Sciatic nerve (tissue), 2 donors: ENCODE measurements around the gene KLC3. TPM values are rescaled to one million over a fixed set of nuclear protein-coding genes. Genes with fewer than 3 reads are reported as not detected.
A peak's percentile ranks its signal among the peaks of the same experiment; 100 is the strongest.

Experiments
- ATAC-seq: fragments of 200-7000 bp; cut with Tn5 transposase; one replicate; pipeline ENCODE4 v1.9.1; 2020; ENCODE audit warnings: mild to moderate bottlenecking, moderate library complexity
- DNase-seq: peaks from one replicate; pipeline ENCODE4 v3.0.0-alpha.2; 2020; ENCODE audit warnings: low spot score
- intact Hi-C: fragments of 100-400 bp; cut with DNase I; formaldehyde crosslinking; loops from one replicate; pipeline ENCODE4 v1.14.2; 2022
- total RNA-seq: library from RNA; stranded (reverse); fragmentation: NEBNext Ultra II Directional; extraction: Animal tissue kit (Norgen Biotek cat#: 25700); gene quantifications from one replicate; pipeline ENCODE4 v1.2.1, GENCODE V29; 2021
- donor health status: DM: no; HTN: no; CAD: no.
- donor health status: DM: no; HTN: no; CAD: no.

KLC3 gene
- total RNA-seq, 1 donor from 2014 or later = not detected

DNA sequence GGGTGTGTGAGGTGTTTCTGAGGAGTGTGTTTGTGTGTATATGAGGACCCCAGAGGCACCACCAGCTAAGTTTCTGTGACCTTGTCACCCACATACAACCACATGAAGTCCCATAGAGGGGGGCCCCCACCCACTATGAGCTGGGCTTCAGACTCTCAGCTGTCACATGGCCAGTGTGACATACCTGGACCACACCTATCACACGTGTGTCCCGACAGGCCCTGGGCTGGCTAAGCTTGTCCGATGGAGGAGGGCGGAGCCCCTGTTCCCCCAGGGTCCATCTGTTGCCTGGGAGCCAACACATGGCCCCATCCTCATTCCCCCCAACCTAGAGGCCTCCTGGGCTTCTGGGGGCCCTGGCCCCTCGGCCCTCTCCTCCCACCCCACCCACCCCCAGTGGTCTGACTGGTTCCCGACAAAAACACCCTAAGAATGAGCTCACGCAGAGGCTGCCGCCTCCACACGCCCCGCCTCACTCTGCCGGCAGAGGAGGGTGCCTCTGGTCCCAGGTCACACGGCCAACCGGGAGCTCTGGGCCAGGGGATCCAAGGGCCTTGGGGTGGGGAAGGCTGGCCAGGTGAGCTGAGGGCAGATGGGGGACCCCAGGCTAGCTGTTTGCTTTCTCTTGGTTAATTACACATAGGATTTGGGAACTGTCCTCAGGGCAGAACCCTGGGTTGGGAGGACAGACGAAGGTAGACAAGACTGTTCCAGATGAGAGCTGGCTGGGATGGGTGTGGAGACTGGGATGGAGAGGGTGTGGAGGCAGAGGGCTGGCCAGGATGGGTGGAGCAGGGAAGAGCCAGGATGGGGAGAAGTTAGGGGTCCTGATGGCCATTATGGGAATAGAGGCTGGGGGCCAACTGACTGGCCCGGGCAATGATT is 4.3 kb downstream of the KLC3 start:
- intact Hi-C loops = no loop called here
- no peak for DNase-seq
- ATAC-seq = no peak

DNA sequence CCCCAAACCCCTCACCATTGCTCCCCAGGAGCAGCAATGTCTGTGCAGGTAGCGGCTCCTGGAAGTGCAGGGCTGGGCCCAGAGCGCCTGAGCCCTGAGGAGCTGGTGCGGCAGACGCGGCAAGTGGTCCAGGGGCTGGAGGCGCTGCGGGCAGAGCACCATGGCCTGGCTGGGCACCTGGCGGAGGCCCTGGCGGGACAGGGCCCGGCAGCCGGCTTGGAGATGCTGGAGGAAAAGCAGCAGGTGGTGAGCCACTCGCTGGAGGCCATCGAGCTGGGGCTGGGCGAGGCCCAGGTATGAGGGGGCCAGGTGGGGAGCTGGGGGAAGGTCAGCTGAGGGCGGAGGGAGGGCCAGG is 4.9 kb downstream of the KLC3 start:
- ATAC-seq (no peak), DNase-seq (no peak)
- intact Hi-C loops = no loop called here

DNA sequence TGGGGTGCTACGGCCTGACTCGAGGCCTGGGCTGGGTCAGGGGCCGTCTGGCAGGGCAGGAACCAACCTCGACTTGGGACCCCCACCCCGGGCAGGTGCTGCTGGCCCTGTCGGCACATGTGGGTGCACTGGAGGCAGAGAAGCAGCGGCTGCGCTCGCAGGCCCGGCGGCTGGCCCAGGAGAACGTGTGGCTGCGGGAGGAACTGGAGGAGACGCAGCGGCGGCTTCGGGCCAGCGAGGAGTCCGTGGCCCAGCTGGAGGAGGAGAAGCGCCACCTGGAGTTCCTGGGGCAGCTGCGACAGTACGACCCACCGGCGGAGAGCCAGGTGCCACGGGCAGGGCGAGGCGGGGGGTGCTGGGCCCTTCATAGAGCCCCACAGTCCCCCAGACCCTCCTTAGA is 5.9 kb downstream of the KLC3 start:
- ATAC-seq (no peak), DNase-seq (no peak)
- intact Hi-C loops = no loop called here

DNA sequence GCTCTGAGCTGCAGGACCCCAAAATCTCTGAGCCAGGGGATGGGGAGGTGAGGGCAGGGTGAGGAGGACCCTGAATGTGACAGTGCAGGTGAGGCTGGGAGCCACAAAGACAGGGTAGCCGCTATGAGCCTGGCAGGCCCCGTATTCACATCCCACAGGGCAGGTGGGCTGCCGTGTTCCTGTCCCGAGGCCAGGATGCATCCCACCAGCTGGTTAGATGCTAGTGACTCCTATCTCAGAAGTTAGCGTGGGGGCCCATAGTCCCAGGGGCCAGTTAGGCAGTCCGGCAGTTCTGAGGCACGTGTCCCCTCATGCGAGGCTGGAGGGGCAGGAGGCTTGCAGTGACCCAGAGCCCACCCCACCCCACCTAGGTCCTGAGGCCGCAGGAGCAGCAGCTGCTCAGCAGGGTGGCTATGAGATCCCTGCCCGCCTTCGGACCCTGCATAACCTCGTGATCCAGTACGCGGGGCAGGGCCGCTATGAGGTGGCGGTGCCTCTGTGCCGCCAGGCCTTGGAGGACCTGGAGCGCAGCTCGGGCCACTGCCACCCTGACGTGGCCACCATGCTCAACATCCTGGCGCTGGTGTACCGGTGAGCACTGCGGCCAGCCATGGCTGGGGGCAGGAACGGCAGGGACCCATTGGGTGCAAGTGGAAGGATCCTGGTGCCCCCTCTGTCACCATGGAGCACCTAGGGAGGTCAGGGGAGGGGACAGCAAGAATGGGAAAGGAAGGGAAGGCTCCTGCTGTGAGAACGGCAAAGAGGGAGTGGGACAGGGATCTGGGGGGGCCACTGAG is 7.2 kb downstream of the KLC3 start:
- DNase-seq = no peak
- intact Hi-C loops = no loop called here
- peak; percentile 14 for ATAC-seq

DNA sequence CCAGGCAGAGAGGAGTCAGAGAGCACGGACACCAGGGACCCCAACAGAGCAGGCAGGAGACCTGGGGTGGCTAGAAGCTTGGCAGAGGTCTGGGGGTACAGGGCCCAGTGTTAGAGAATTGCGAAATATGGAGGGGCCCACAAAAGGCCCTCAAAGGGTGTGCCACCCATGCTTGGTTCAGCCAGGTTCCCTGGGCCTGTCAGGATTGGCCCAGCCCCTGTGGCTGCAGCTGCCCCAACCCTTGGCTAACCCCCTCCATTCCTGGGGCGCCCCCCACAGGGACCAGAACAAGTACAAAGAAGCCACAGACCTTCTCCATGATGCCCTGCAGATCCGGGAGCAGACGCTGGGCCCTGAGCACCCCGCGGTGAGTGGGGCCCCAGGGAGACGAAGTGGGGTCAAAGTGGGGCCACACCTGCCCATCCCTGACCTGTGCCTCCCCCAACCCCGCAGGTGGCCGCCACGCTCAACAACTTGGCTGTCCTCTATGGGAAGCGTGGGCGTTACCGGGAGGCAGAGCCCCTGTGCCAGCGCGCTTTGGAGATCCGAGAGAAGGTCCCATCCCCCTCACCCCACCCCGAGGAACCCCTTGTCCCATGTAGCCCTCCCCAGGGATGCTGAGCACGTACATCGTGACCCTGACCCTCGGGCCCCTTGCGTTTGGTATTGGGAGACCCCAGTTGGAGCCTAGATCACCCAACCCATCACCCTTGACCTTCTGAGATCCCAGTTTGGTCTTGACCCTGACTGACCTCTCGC is 8.0 kb downstream of the KLC3 start:
- ATAC-seq (no peak), DNase-seq (no peak)
- intact Hi-C loops = no loop called here

DNA sequence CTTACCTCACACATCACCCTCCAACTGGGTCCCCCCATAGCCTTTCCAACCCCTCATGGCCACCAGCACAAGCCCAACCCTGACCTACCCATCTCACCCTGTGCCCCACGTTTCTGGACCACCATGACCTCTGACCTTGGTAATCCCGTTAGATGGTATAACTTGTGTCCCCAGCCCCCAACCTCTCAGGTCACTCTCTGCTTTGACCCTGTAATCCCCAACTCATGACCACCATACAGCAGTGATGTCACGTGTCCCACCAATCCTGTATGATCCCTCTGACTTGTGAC is 8.5 kb downstream of the KLC3 start:
- intact Hi-C loops = no loop called here
- ATAC-seq (no peak), DNase-seq (no peak)

DNA sequence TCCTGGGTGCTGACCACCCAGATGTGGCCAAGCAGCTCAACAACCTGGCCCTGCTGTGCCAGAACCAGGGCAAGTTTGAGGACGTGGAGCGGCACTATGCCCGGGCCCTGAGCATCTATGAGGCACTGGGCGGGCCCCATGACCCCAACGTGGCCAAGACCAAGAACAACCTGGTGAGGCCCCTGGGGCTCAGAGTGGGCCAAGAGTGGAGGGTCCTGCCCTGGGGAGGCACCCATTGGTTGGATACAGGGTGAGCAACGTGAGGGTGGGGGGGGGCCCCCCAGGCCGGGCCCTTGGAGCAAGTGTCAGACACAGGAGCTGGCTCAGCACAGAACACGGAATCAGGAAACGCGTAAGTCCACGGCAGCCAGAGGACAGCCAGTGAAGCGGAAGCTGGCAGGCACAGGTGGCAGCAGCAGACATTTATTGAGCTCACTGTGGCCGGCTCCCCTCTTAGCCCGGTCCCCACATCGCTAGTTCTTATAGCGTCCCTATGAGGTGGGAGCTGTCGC is 8.9 kb downstream of the KLC3 start:
- DNase-seq (no peak), ATAC-seq (no peak)
- intact Hi-C loops = no loop called here

DNA sequence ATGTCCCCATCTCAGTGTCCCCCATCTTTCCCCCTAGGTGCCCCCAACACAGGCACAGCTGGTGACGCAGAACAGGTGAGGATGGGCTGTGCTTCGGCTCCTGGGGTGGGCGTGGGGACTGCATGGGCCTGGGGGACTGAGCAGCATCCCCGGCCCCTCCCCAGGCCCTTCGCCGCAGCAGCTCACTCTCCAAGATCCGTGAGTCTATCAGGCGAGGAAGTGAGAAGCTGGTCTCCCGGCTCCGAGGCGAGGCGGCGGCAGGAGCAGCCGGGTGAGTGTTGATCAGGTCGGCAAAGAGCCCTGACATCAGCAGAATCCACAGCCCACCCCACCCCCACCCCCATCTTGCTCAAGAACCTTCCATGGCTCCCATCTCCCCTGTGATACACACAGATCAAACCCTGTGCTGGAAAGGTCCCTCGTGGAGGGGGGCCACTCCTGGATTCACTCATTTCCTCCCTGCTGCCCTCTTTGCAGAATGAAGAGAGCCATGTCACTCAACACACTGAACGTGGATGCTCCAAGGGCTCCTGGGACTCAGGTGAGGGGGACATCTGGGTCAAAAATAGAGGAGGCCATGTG is 10.0 kb downstream of the KLC3 start:
- DNase-seq (no peak), ATAC-seq (no peak)
- intact Hi-C loops = no loop called here

DNA sequence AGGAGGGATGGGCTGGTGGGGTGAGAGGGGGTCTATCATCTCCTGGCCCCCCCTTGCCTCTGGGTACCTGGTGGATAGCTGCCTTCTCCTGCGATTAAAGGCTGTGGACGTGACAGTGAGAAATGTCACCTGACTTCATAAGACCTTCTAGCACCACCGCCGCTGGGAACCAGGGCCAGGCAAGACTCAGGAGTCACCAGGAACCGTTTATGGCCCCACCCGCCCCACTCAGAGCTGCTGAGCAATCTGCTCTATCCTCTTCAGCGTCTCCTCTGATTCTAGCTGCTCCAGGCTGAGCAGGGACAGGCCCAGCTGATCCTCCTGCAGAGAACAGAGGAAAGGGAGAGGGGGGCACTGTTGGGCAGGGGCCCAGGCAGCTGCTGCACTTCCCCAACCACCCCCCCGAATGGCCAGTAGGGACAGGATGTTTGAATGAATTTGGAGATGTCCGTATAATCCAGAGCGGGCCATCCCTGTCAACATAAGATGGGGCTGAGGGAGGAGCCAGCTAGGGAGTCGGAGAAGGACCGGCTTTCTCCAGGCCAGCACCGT is 10.9 kb downstream of the KLC3 start:
- no peak for ATAC-seq

DNA sequence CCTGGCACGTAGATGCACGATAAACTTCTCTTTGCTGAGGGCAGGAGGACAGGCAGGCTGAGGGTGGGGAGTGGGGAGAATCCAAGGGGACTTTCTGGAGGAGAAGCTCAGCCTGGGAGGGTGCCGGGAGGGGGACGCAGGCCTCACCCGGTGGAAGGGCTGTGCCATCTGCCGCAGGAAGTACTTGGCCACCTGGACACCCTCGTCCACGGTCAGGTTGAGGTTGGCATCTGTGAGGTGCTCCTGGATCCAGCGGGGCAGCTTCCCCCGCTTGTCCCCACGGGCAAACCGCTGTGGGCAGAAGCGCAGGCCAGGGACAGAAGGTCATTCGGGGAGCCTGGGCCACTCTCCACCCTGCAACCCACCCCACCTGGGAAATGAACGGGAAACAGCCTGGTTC is 11.5 kb downstream of the KLC3 start:
- DNase-seq (no peak), ATAC-seq (no peak)
- intact Hi-C loops = no loop called here

More for the DNA sequence above, 10.9 kb downstream of the KLC3 start:
- no peak for DNase-seq
- intact Hi-C loops = no loop called here

DNA sequence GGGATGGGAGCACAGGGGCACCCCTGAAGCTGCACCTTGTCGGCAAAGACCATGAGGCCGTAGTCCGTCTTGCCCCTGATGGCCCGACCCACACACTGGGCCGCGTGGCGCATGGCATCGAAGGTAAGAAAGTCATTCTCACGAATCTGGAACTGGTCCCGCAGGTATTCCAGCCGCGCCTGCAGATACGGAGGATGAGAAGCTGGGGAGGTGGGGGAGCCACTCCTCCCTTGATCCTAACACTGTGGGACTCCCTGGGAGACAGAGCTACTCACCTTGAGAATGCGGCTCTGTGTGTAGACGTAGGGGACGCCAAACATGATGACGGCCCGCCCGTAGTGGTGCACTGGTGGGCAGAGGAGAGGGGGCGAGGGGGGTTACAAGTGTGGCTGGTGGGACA is 11.9 kb downstream of the KLC3 start:
- DNase-seq (no peak), ATAC-seq (no peak)
- intact Hi-C loops = no loop called here

DNA sequence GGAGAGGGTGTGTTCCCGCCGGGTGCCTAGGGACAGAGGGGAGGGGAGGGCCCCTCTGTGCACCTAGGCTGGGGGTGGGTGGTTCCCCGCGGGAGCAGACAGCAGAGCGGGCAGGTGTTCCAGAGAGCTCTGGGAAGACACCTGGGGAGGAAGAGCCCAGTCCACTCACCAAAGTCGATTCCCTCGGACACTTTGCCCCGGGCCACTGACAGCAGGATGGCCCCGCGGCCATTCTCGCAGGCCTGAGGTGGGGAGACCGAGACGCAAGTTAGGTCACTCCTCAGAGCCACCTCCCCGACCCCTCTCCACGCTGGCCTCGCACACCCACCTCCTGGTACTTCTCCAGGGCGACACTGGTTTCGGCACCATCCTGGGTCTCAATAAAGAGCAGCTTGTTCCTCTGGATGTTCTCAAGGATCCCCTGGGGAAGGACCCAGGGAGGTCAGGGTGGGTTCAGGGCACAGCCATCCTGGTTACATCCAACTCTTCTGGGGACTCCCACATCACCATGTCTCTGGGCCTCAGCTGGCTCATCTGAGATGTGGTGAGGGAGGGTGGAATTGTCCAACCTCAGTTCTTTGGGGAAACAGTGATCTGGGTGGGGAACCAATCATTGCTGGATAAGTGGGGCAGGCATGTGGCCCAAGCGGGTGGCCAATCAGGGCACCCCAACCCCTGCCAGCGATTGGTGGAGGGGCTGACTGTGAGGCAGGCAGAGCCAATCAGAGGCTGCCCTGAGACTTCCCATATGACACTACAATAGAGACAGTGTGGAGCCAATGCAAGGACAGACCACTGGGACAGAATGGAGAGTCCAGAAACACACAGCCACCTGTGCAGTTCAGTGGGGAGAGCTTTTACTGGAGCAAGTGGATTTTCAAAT is 12.6 kb downstream of the KLC3 start:
- ATAC-seq (no peak), DNase-seq (no peak)
- intact Hi-C loops = no loop called here

DNA sequence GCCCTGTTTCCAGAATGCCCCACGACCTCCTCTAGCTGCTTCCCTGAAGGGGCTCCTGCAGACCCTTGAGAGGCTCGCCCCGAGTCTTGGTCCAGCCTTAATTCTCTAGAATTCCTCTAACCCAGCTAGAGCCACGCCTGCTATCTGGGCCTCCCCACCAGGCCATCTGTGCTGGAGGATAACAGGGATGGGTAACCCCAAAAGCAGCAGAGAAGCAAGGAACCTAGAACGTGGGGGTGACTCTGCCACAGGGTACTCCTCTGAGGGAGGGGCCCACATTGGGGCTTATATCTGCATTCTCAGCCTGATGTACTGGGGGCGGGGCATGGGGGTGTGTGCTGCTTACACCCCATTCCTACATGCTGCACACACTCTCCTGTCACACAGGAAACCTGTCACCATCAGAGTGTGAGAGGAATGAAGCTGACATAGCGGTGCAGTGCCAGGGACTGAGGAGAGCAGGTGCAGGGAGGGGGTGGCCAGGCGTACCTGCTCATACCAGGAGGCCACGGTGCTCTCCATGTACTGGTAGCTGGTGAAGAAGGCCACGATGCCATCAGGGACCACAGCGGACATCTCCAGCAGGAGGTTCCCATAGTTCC is 13.8 kb downstream of the KLC3 start:
- no peak for ATAC-seq
- intact Hi-C loops = no loop called here
- DNase-seq = no peak

DNA sequence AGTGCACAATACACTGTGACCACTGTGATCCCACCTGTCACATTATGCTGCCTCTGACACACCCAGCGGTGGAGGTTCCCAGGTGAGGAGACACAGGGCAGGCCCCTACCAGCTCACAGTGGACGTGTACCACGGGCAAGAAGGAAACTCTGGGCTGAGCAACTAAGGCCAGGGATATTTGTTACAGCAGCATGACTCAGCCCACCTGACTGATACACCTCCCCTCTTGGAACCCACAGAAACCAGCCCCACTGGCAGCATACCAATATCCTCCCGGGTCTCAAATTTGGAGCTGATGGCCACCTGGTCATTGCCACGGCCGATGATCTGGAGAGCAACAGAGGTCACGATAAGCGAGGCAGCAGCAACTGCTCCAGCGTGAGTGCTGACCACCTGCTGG is 14.9 kb downstream of the KLC3 start:
- ATAC-seq (no peak), DNase-seq (no peak)
- intact Hi-C loops = no loop called here

DNA sequence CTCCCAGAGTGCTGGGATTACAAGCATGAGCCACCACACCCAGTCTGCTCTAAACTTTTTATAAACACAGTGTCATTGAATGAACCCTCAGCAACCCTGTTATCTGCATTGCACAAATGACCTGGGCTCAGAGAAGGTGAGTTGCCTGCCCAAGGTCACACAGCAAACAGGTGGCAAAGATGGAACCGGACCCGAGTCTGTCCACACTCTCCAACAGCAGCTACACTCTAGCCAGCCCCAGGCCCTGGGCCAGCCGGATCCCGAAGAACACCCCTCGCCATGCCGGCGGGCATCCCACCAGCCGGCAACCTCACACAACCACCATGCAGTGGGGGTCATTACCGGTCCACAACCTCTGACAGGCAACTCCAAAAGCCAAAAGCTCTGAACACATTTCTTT is 15.4 kb downstream of the KLC3 start:
- no peak for DNase-seq
- ATAC-seq = no peak
- intact Hi-C loops = no loop called here

DNA sequence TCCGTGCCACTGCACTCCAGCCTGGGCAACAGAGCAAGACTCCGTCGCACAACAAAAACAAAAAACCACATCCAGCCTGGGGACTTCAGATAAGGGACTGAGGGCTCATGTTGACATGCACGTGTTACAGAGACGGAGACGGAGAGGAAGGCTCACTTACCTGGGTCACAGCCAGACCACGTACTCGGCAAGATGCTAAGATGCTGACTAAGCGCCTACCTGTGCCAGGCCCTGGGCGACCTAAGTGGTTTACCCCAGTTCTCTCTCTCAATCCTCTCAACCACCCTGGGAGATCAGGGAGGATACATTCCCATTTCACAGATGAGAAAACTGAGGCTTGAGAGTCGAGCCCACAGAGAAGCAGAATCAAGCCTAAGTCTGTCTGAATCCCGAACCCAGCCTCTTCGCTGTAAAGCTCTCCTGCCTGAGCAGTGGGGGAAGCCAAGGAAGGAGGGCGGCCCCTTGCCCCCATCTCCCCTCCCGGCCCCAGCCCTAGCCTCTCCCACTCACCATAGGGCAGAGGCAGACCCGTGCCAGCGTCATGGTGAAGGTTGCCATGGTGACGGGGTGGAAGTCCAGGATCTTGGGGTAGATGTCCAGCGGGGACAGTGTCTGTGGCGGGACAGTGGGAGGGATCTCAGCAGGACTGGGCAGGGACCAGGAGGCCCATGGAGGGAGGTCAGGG is 16.4 kb downstream of the KLC3 start:
- ATAC-seq (no peak), DNase-seq (no peak)
- intact Hi-C loops = no loop called here

DNA sequence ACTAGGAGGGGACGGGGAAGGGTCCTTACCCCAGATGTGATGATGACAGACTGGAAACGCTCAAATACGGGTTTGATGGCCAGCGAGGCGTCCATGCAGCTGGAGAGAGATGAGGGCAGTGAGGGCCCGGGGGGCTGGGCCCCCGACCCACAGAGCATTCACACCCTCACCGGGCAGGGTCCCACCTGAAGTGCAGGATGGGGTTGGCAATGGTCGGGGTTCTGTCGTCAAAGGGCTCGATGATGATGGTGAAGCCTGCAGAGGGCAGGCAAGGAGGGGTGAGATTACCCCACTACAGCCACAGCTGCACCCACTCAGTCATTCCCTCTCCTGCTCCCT is 16.9 kb downstream of the KLC3 start:
- DNase-seq = no peak
- ATAC-seq = no peak
- intact Hi-C loops = no loop called here
